VCaP (cell line): ENCODE results near the gene PITPNC1.

Experiments
- H3K27ac ChIP-seq: fragments of 450-650 bp; 2 replicates; pipeline ENCODE4 v1.5.1; 2017
- CTCF ChIP-seq: fragments of 450-650 bp; conservative IDR thresholded peaks from 2 replicates; pipeline ENCODE4 v1.5.1; 2017; ENCODE audit warnings: mild to moderate bottlenecking, moderate library complexity

The PITPNC1 gene

GRCh38 chr17:67566656-67567055, 189.6 kb downstream of the PITPNC1 start:
- no peak for TF ChIP-seq CTCF
- H3K27ac ChIP-seq = no peak overlapping the region

- H3K27ac ChIP-seq = no peak overlapping the region
- TF ChIP-seq CTCF = no peak
These were observed 192.0 kb downstream of the PITPNC1 start for GRCh38 chr17:67569015-67569451.

- TF ChIP-seq CTCF = no peak
These were observed 192.8 kb downstream of the PITPNC1 start for GRCh38 chr17:67569873-67570272.

GRCh38 chr17:67570797-67571196, 193.7 kb downstream of the PITPNC1 start:
- no peak overlapping the region for H3K27ac ChIP-seq
- no peak for TF ChIP-seq CTCF

More at GRCh38 chr17:67569873-67570272, 192.8 kb downstream of the PITPNC1 start:
- no peak overlapping the region for H3K27ac ChIP-seq

- H3K27ac ChIP-seq = no peak overlapping the region
- TF ChIP-seq CTCF = no peak
These were observed 194.4 kb downstream of the PITPNC1 start for GRCh38 chr17:67571478-67571877.

- no peak for TF ChIP-seq CTCF
- no peak overlapping the region for H3K27ac ChIP-seq
These were observed 197.0 kb downstream of the PITPNC1 start for GRCh38 chr17:67573987-67574657.

GRCh38 chr17:67574658-67575293, 197.7 kb downstream of the PITPNC1 start:
- no peak overlapping the region for H3K27ac ChIP-seq
- TF ChIP-seq CTCF = no peak
